Breast epithelium (tissue), 4 donors: ENCODE measurements around the gene ICOS. TPM values are rescaled to one million over a fixed set of nuclear protein-coding genes. Genes with fewer than 3 reads are reported as not detected.
A peak's percentile ranks its signal among the peaks of the same experiment; 100 is the strongest.
"Not testable (repeated sequence)": the region's sequence is repeated elsewhere in the genome, so short reads cannot be mapped to it uniquely, and the experiment has no call there.

Experiments used
- DNase-seq, 2 donors: peaks; one replicate each; pipeline ENCODE4 v3.0.0-alpha.2; 2019; ENCODE audit warnings: low spot score in 2 of 2
- H3K27ac ChIP-seq, 2 donors: fragments of 200-600 bp; sonication (generic) in 1 of 2; one replicate each; pipeline ENCODE4 v1.5.1; 2016 to 2019; ENCODE audit warnings: mild to moderate bottlenecking in 1 of 2
- H3K27me3 ChIP-seq, 2 donors: fragments of 200-600 bp; sonication (generic) in 1 of 2; one replicate each; pipeline versions ENCODE4 v1.5.1 to v1.6.0; 2017 to 2019; ENCODE audit warnings: control low read depth in 1 of 2, mild to moderate bottlenecking in 1 of 2
- H3K36me3 ChIP-seq: fragments of 200-600 bp; one replicate; pipeline ENCODE4 v1.5.1; 2019
- H3K4me1 ChIP-seq, 2 donors: fragments of 200-600 bp; sonication (generic); one replicate each; pipeline ENCODE4 v1.5.1; 2016 to 2019; ENCODE audit warnings: control low read depth in 1 of 2
- H3K4me3 ChIP-seq, 3 donors: fragments of 200-600 bp; sonication (generic); 1 replicate in 2 of 3; 2 replicates in 1 of 3; pipeline ENCODE4 v1.5.1; 2016 to 2019; ENCODE audit warnings: mild to moderate bottlenecking in 3 of 3, moderate library complexity in 2 of 3
- H3K9me3 ChIP-seq, 2 donors: fragments of 200-600 bp; sonication (generic) in 1 of 2; one replicate each; pipeline ENCODE4 v1.5.1; 2016 to 2019; ENCODE audit warnings: control low read depth in 1 of 2
- POLR2A ChIP-seq: fragments of 450-650 bp; IDR thresholded peaks from one replicate; pipeline ENCODE4 v1.6.1; 2016; ENCODE audit warnings: antibody characterized with exemption, mild to moderate bottlenecking, moderate library complexity
- POLR2AphosphoS5 ChIP-seq, 3 donors: sonication (generic); formaldehyde crosslinking; IDR thresholded peaks; one replicate each; pipeline ENCODE4 v1.6.1; 2017; ENCODE audit warnings: antibody characterized with exemption in 3 of 3
- intact Hi-C: fragments of 100-400 bp; cut with DNase I; formaldehyde crosslinking; loops from one replicate; pipeline ENCODE4 v1.15.1; 2023; ENCODE audit warnings: low total_unique reads
- total RNA-seq, 3 donors: library from RNA; depleted of rRNA; stranded (reverse); fragments of >200 nt; gene quantifications; one replicate each; pipeline ENCODE4 v1.1.0, GENCODE V29; 2016
- TF ChIP-seq, protein P1 (sequence below), 3 donors: fragments of 450-650 bp; IDR thresholded peaks; one replicate each; pipeline ENCODE4 v1.5.1; 2016 to 2017; ENCODE audit warnings: antibody characterized with exemption in 3 of 3, mild to moderate bottlenecking in 3 of 3, moderate library complexity in 3 of 3

ICOS gene
- total RNA-seq, 3 donors from 2014 or later = 0.33 to 0.64 (median 0.59) TPM

DNA sequence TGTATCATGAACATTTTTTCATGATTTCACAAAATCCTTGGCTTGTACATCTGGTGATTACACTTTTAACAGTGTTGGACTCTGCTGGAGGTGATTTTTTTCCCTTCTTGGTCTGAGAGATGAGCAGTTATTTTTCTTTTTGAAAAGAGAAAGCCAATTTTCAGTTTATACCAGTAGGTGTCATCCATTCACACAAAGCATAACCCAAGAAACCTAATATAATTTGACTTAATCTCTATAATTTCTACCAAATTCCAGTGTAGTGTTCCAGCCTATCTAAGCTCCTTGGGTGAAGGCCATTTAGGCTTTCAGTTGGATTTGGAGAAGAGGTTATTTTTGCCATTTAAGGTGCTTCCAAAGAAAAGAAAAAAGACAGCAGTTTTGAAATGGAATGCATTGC, 7.7 kb upstream of the ICOS start:
- no peaks in the 10 kb centered on the region for H3K4me1 ChIP-seq
- no peaks in the 10 kb centered on the region for H3K27me3 ChIP-seq
- intact Hi-C loops = no loop called here
- DNase-seq = no peak
- no peak overlapping the region for H3K4me3 ChIP-seq
- TF ChIP-seq POLR2AphosphoS5 (IDR thresholded peaks at IDR 0.05) (no peak), POLR2A (no peak)
- TF ChIP-seq, protein P1, sequence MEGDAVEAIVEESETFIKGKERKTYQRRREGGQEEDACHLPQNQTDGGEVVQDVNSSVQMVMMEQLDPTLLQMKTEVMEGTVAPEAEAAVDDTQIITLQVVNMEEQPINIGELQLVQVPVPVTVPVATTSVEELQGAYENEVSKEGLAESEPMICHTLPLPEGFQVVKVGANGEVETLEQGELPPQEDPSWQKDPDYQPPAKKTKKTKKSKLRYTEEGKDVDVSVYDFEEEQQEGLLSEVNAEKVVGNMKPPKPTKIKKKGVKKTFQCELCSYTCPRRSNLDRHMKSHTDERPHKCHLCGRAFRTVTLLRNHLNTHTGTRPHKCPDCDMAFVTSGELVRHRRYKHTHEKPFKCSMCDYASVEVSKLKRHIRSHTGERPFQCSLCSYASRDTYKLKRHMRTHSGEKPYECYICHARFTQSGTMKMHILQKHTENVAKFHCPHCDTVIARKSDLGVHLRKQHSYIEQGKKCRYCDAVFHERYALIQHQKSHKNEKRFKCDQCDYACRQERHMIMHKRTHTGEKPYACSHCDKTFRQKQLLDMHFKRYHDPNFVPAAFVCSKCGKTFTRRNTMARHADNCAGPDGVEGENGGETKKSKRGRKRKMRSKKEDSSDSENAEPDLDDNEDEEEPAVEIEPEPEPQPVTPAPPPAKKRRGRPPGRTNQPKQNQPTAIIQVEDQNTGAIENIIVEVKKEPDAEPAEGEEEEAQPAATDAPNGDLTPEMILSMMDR (IDR thresholded peaks at IDR 0.05) = peak in 2 of 3 donors; percentile 9 to 16
- no peak overlapping the region for H3K27ac ChIP-seq
- no peaks in the 10 kb centered on the region for H3K9me3 ChIP-seq
- H3K36me3 ChIP-seq = no peaks in the 10 kb centered on the region

DNA sequence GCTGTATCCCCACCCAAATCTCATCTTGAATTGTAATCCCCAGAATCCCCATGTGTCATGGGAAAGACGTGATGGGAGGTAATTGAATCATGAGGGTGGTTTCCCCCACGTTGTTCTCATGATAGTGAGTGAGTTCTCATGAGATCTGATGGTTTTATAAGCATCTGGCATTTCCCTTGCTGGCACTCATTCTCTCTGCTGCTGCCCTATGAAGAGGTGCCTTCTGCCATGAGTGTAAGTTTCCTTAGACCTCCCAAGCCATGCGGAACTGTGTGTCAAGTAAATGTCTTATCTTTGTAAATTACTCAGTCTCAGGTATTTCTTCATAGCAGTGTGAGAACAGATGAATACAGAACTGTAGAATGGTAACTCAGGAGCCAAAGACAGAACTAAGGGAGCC, 5.3 kb upstream of the ICOS start:
- intact Hi-C loops, H3K9me3 ChIP-seq, H3K4me3 ChIP-seq, H3K4me1 ChIP-seq, DNase-seq, H3K27me3 ChIP-seq, H3K36me3 ChIP-seq, H3K27ac ChIP-seq: not testable (repeated sequence)

DNA sequence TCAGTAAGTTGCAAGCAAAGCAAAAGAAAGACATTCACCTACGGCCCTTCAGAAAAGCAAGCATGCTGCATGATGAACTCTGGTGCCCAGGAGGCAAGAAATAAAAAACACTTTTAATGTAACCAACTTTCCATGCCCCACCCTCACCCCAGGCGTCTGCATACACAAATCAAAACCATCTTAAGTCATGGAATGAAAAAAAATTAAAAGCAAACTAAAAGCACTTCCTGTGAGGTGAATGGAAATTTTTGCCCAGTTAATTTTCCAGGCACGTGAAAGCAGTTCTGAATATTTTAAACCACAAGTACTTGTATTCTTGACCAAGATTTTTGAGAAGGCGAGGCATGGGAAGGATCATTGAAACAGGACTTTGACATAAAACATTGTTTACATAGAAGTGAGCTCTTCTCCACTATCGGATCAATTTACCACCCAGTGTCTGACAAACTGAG, 2.5 kb upstream of the ICOS start:
- Histone ChIP-seq H3K27me3 (no peaks in the 10 kb centered on the region), H3K4me3 (no peak overlapping the region), H3K4me1 (no peaks in the 10 kb centered on the region), H3K9me3 (no peaks in the 10 kb centered on the region), H3K36me3 (no peaks in the 10 kb centered on the region), H3K27ac (no peak overlapping the region)
- no peak for TF ChIP-seq POLR2AphosphoS5 (IDR thresholded peaks at IDR 0.05)
- no peak for TF ChIP-seq POLR2A
- TF ChIP-seq, protein P1 (IDR thresholded peaks at IDR 0.05) = no peak
- intact Hi-C loops = no loop called here
- DNase-seq = no peak

DNA sequence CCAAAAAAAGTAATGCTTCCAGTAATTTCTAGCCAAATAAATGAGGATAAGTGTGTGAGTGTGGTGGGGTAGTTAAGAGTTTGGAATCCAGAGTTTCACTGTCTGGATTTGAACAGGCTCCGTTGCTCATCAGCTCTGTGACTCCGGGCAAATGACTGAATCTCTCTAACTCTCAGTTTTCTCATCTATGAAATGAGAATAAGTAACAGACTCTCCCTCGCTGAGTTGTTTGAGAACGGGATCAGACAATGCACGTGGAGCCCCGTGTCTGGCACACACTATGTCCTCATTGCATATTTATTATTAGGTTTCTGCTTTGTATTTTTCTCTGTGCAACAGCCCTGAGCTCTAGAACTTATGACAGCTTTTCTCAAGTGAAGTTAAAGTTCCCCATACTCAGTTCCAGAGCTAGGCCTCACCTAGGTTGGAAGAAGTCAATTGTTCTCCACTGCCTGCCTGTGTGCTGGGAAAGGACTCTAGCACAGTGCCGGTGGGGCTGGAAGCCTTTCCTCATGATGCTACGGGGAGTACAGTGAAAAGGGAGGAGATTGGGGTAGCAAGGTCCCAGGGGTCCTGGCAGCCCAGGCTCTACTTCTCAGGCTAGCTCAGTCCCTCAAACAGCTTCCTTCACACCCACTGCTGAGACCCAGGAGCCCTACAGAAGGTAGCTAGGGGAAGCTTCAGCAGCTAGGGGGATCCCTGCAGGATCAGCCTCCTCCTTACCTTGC, 1.7 kb upstream of the ICOS start:
- intact Hi-C loops = no loop called here
- no peak overlapping the region for H3K27ac ChIP-seq
- no peak for DNase-seq

DNA sequence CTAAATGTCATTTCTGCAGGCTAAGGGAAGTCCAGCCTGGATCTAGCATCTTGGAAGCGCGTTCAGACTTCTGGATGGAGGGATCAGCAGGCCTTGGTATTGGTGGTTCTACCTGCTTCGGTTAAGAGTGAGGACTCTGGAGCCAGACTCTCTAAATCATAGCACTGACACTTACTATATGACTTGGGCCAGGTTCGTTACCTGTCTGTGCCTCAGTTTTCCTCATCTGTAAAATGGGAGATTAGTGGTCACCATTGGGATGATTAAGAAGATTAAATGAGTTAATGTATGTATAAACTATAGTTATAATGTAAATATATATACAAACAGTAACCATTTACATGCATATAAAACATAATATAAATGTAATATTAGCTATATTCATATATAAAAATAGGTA, 995 bp upstream of the ICOS start:
- H3K27ac ChIP-seq = no peak overlapping the region
- TF ChIP-seq POLR2AphosphoS5 (IDR thresholded peaks at IDR 0.05) (no peak), POLR2A (no peak)
- TF ChIP-seq, protein P1 (IDR thresholded peaks at IDR 0.05) = no peak
- DNase-seq = no peak
- H3K36me3 ChIP-seq = no peaks in the 10 kb centered on the region
- no peaks in the 10 kb centered on the region for H3K4me1 ChIP-seq
- H3K9me3 ChIP-seq = no peaks in the 10 kb centered on the region
- no peak overlapping the region for H3K4me3 ChIP-seq
- no peaks in the 10 kb centered on the region for H3K27me3 ChIP-seq
- intact Hi-C loops = no loop called here

More for the DNA sequence above, 1.7 kb upstream of the ICOS start:
- no peaks in the 10 kb centered on the region for H3K27me3 ChIP-seq
- TF ChIP-seq POLR2A = no peak
- TF ChIP-seq, protein P1 (IDR thresholded peaks at IDR 0.05) = no peak
- no peak for TF ChIP-seq POLR2AphosphoS5 (IDR thresholded peaks at IDR 0.05)
- no peak overlapping the region for H3K4me3 ChIP-seq
- no peaks in the 10 kb centered on the region for H3K4me1 ChIP-seq
- no peaks in the 10 kb centered on the region for H3K36me3 ChIP-seq
- H3K9me3 ChIP-seq = no peaks in the 10 kb centered on the region
